Psoas muscle (tissue), 8 donors: ENCODE measurements around the gene GAB2. TPM values are rescaled to one million over a fixed set of nuclear protein-coding genes. Genes with fewer than 3 reads are reported as not detected.

Experiments
- ATAC-seq, 4 donors: fragments of 200-7000 bp; cut with Tn5 transposase; one replicate each; pipeline ENCODE4 v1.9.1; 2020; ENCODE audit warnings: moderate library complexity in 3 of 4, mild to moderate bottlenecking in 2 of 4
- DNase-seq, 2 donors: peaks; one replicate each; pipeline ENCODE4 v3.0.0-alpha.2; 2020
- H3K27ac ChIP-seq: fragments of 200-600 bp; one replicate; pipeline ENCODE4 v1.8.0; 2022
- H3K27me3 ChIP-seq, 3 donors: fragments of 200-600 bp in 1 of 3; one replicate each; pipeline versions ENCODE4 v1.6.1 to v1.8.0; 2013 to 2022; ENCODE audit warnings: low read length in 2 of 3, mild to moderate bottlenecking in 2 of 3, moderate library complexity in 1 of 3; ENCODE audit not compliant: insufficient read depth in 3 of 3
- H3K36me3 ChIP-seq, 2 donors: fragments of 200-600 bp in 1 of 2; one replicate each; pipeline versions ENCODE4 v1.6.1 to v1.8.0; 2013 to 2022; ENCODE audit warnings: low read depth in 1 of 2, mild to moderate bottlenecking in 1 of 2, moderate library complexity in 1 of 2; ENCODE audit not compliant: insufficient read depth in 1 of 2
- H3K4me1 ChIP-seq: fragments of 200-600 bp; one replicate; pipeline ENCODE4 v1.8.0; 2022
- H3K4me3 ChIP-seq: fragments of 200-600 bp; one replicate; pipeline ENCODE4 v1.8.0; 2022; ENCODE audit warnings: mild to moderate bottlenecking
- H3K9me3 ChIP-seq: fragments of 200-600 bp; one replicate; pipeline ENCODE4 v1.8.0; 2022
- WGBS, 3 donors: extraction: QIAGEN DNeasy Blood & Tissue Kit; methylation state at CpG; one replicate each; pipeline versions ENCODE4 v1.1.6 to v1.1.7; 2013; 5-methylcytosine and 5-hydroxymethylcytosine counted together
- intact Hi-C, 2 donors: fragments of 100-400 bp; cut with DNase I; formaldehyde crosslinking; loops; one replicate each; pipeline versions ENCODE4 v1.11.0 to v1.14.2; 2022
- polyA plus RNA-seq, 3 donors: library from polyadenylated mRNA; stranded (reverse); fragments of 200-250 nt; gene quantifications; one replicate each; pipeline ENCODE4 v1.2.3, GENCODE V29; 2013
- total RNA-seq, 4 donors: library from RNA; stranded (reverse); fragmentation: NEBNext Ultra II Directional in 2 of 4; extraction: Animal tissue kit (Norgen Biotek cat#: 25700) in 2 of 4; gene quantifications; one replicate each; pipeline versions ENCODE4 v1.2.1 to v1.2.4, GENCODE V29; 2021 to 2023
- TF ChIP-seq, protein P1 (sequence below): fragments of 200-600 bp; IDR thresholded peaks from one replicate; pipeline ENCODE4 v1.8.0; 2022; ENCODE audit warnings: antibody characterized with exemption
- donor health status: healthy with polysubstance abuse.
- donor health status: DM: no; HTN: no; CAD: no; lungs with moderate emphysema.
- donor health status: Bipolar disorder and iron deficiency.
- donor health status: healthy.
- donor health status: DM: yes; HTN: yes; CAD: no.
- donor health status: DM: no; HTN: no; CAD: no.
- donor health status: DM: no; HTN: no; CAD: no.
- donor health status: DM: yes; HTN: yes; CAD: no.

The GAB2 gene
- total and polyA plus RNA-seq, 7 donors, result 2.7 to 6.3 (median 4.7) TPM

DNA sequence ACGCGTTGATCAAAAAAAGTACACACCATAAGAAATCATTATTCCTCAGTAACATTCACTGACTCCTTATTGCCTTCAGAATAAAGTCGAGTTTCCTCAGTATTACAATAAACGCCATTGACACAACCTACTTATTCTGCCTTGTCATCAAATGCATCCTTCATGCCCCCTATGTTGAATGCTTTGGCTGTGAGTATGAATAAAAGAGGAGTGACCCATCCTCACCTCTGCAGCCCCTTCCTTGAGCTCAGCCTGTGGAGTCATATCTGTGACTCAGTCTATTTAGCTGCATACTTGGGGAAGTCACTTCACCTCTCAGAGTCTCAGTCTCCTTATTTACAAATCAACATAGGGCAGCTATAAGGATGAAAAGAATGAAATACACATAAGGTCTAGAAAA lies 163.8 kb downstream of the GAB2 start:
- H3K36me3 ChIP-seq, result no peaks in the 10 kb centered on the region
- WGBS, 3 donors, result 94 to 97% (median 97%) methylated on average over 4 of the region's 4 CpGs
- no peak overlapping the region for H3K27ac ChIP-seq
- DNase-seq, result no peak
- no peak overlapping the region for H3K4me3 ChIP-seq
- TF ChIP-seq, protein P1, sequence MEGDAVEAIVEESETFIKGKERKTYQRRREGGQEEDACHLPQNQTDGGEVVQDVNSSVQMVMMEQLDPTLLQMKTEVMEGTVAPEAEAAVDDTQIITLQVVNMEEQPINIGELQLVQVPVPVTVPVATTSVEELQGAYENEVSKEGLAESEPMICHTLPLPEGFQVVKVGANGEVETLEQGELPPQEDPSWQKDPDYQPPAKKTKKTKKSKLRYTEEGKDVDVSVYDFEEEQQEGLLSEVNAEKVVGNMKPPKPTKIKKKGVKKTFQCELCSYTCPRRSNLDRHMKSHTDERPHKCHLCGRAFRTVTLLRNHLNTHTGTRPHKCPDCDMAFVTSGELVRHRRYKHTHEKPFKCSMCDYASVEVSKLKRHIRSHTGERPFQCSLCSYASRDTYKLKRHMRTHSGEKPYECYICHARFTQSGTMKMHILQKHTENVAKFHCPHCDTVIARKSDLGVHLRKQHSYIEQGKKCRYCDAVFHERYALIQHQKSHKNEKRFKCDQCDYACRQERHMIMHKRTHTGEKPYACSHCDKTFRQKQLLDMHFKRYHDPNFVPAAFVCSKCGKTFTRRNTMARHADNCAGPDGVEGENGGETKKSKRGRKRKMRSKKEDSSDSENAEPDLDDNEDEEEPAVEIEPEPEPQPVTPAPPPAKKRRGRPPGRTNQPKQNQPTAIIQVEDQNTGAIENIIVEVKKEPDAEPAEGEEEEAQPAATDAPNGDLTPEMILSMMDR, result no peak
- no peaks in the 10 kb centered on the region for H3K27me3 ChIP-seq
- no peak for ATAC-seq
- no peaks in the 10 kb centered on the region for H3K4me1 ChIP-seq
- H3K9me3 ChIP-seq, result no peaks in the 10 kb centered on the region
- intact Hi-C loops, result no loop called here

DNA sequence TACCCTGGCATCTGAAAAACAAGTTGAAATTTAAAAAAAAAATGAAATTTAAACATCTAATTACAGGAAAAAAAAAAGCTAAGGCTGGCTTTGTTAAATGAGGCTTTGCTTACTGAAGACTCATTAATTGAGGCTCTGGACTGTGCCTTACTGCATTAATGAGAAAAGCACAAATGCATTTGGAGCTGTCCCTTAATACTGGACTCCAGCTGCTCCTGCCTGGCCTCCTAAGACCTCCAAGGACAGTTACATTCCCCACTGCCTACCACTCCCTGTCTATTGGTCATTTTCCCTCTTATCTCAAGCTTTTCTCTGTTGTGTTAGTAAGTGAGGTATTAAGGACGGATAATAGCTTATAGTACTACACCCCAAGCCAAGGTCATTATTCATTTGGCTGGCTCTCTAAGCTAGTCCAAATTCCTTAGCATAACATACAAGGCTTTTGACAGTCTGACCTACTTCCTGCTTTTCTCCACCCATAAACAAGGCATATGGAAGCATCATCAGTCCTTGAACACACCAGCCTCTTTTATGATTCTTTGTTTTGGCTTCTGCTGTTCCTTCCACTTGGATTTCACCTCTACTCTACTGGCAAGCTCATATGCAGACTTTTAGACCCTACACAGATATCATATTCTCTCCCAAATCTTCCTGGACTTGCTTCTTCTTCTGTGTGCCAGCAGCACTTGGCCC lies 166.4 kb downstream of the GAB2 start:
- TF ChIP-seq, protein P1, result no peak
- Histone ChIP-seq H3K4me3 (no peak overlapping the region), H3K36me3 (no peaks in the 10 kb centered on the region), H3K27me3 (no peaks in the 10 kb centered on the region), H3K4me1 (no peaks in the 10 kb centered on the region), H3K9me3 (no peaks in the 10 kb centered on the region), H3K27ac (no peak overlapping the region)
- no peak for ATAC-seq
- no peak for DNase-seq
- 13 to 48% (median 16%) methylated on average over 1 of the region's 1 CpG for WGBS, 3 donors
- intact Hi-C loops, result no loop called here

GRCh38 chr11:78250099-78250498 lies 167.5 kb downstream of the GAB2 start:
- H3K27ac ChIP-seq, result no peak overlapping the region
- WGBS, 3 donors, result 95 to 96% (median 95%) methylated on average over 8 of the region's 8 CpGs
- intact Hi-C loops, result no loop called here
- no peaks in the 10 kb centered on the region for H3K27me3 ChIP-seq
- DNase-seq (no peak), ATAC-seq (no peak)
- TF ChIP-seq, protein P1, result no peak
- H3K4me3 ChIP-seq, result no peak overlapping the region
- H3K4me1 ChIP-seq, result no peaks in the 10 kb centered on the region
- H3K9me3 ChIP-seq, result no peaks in the 10 kb centered on the region
- no peaks in the 10 kb centered on the region for H3K36me3 ChIP-seq

GRCh38 chr11:78248903-78249302 lies 168.7 kb downstream of the GAB2 start:
- Histone ChIP-seq H3K36me3 (no peaks in the 10 kb centered on the region), H3K4me3 (no peak overlapping the region), H3K4me1 (no peaks in the 10 kb centered on the region), H3K27ac (no peak overlapping the region), H3K9me3 (no peaks in the 10 kb centered on the region), H3K27me3 (no peaks in the 10 kb centered on the region)
- intact Hi-C loops, result no loop called here
- DNase-seq (no peak), ATAC-seq (no peak)
- TF ChIP-seq, protein P1, result no peak

DNA sequence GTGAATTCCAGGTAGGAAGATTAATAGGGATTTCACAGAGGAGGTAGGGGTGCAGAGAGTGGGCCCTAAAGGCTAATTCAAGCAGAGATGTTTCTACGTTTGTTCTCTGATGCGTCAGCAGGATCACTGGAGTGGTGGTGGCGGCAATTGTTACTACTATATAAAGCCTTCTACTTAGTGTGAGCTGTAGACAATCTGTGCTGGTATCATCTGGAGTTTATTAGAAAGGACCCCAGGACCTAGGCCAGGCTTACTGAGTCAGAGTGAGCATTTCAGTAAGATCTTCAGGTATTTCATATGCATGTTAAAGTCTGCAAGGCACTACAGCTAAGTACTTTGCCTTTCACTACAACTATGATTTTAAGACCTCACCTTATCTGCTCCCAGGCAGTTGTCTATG lies 169.4 kb downstream of the GAB2 start:
- intact Hi-C loops, result no loop called here
- H3K36me3 ChIP-seq, result no peaks in the 10 kb centered on the region
- no peaks in the 10 kb centered on the region for H3K27me3 ChIP-seq
- no peak overlapping the region for H3K27ac ChIP-seq
- H3K4me1 ChIP-seq, result no peaks in the 10 kb centered on the region
- 96 to 97% (median 97%) methylated on average over 3 of the region's 3 CpGs for WGBS, 3 donors
- ATAC-seq (no peak), DNase-seq (no peak)
- H3K9me3 ChIP-seq, result no peaks in the 10 kb centered on the region
- TF ChIP-seq, protein P1, result no peak
- H3K4me3 ChIP-seq, result no peak overlapping the region
